HL-60 (cell line): ENCODE measurements around the gene CSH1.
A peak's percentile ranks its signal among the peaks of the same experiment; 100 is the strongest.
"Not testable (repeated sequence)": the region's sequence is repeated elsewhere in the genome, so short reads cannot be mapped to it uniquely, and the experiment has no call there.

ENCODE experiments used
- DNase-seq, 2 experiments: peaks; one replicate each; pipeline ENCODE4 v3.0.0-alpha.2; 2010 to 2020; ENCODE audit warnings: low read depth in 1 of 2, low spot score in 1 of 2
- H3K27ac ChIP-seq: fragments of 250-450 bp; sonication (Bioruptor Pico); replicated peaks from 2 replicates; pipeline ENCODE4 v1.5.1; 2020; ENCODE audit warnings: mild to moderate bottlenecking, moderate library complexity
- H3K27me3 ChIP-seq: fragments of 250-450 bp; sonication (Bioruptor Pico); 2 replicates; pipeline ENCODE4 v1.5.1; 2021; ENCODE audit warnings: mild to moderate bottlenecking, moderate library complexity; ENCODE audit not compliant: insufficient read depth, poor library complexity, severe bottlenecking
- H3K4me3 ChIP-seq: replicated peaks from 2 replicates; pipeline ENCODE4 v1.5.1; 2011; ENCODE audit warnings: mild to moderate bottlenecking, control low read depth, low read length; ENCODE audit not compliant: insufficient read depth
- CTCF ChIP-seq: IDR thresholded peaks from one replicate; pipeline ENCODE4 v1.5.1; 2011; ENCODE audit warnings: low read length, control low read depth, inconsistent platforms; ENCODE audit not compliant: insufficient read depth
- GABPA ChIP-seq: IDR thresholded peaks from 2 replicates; pipeline ENCODE4 v1.6.1; 2012; ENCODE audit warnings: low read depth
- POLR2AphosphoS5 ChIP-seq: IDR thresholded peaks from 2 replicates; pipeline ENCODE4 v1.6.1; 2012; ENCODE audit warnings: low read depth
- REST ChIP-seq: IDR thresholded peaks from 2 replicates; pipeline ENCODE4 v1.6.1; 2012; ENCODE audit warnings: low read depth; ENCODE audit not compliant: insufficient replicate concordance
- SPI1 ChIP-seq: IDR thresholded peaks from 2 replicates; pipeline ENCODE4 v1.6.1; 2012; ENCODE audit warnings: low read depth, mild to moderate bottlenecking, borderline replicate concordance

Gene CSH1

GRCh38 chr17:63919311-63919723 lies 22.9 kb upstream of the CSH1 start:
- no peak for TF ChIP-seq SPI1
- peak; percentile 95 for TF ChIP-seq CTCF
- Histone ChIP-seq H3K27me3 (peaks cover 2% of the 10 kb centered on the region), H3K27ac (no peak overlapping the region), H3K4me3 (no peak overlapping the region)
- peak; percentile 36 to 69 for DNase-seq

- not testable (repeated sequence) for H3K27me3 ChIP-seq, H3K27ac ChIP-seq, DNase-seq, H3K4me3 ChIP-seq
Observed at GRCh38 chr17:63918789-63919305, 22.5 kb upstream of the CSH1 start, which contains the start of gene GH1. Gene GH1 (minus strand): TSS chr17:63918839. CDS start chr17:63918776, 63 bp downstream.

GRCh38 chr17:63918305-63918704 lies 21.9 kb upstream of the CSH1 start:
- no peak for DNase-seq
- TF ChIP-seq REST (no peak), GABPA (no peak), CTCF (no peak), POLR2AphosphoS5 (no peak), SPI1 (no peak)
- Histone ChIP-seq H3K27ac (no peak overlapping the region), H3K4me3 (no peak overlapping the region), H3K27me3 (peaks cover 2% of the 10 kb centered on the region)

GRCh38 chr17:63917646-63918045 lies 21.3 kb upstream of the CSH1 start:
- Histone ChIP-seq H3K4me3 (no peak overlapping the region), H3K27me3 (peaks cover 2% of the 10 kb centered on the region), H3K27ac (no peak overlapping the region)
- no peak for TF ChIP-seq SPI1
- no peak for TF ChIP-seq POLR2AphosphoS5
- TF ChIP-seq CTCF = no peak
- TF ChIP-seq GABPA = no peak
- TF ChIP-seq REST = no peak
- no peak for DNase-seq

GRCh38 chr17:63917206-63917605 lies 20.8 kb upstream of the CSH1 start:
- H3K27me3 ChIP-seq, H3K4me3 ChIP-seq, DNase-seq: not testable (repeated sequence)

More at GRCh38 chr17:63917206-63917605, 20.8 kb upstream of the CSH1 start:
- not testable (repeated sequence) for H3K27ac ChIP-seq
